GM21360 (cell line): ENCODE measurements around the gene TNFAIP1.

ENCODE experiments used
- ATAC-seq: cut with Tn5 transposase; IDR thresholded peaks from one replicate; pipeline ENCODE4 v1.9.1; 2021; ENCODE audit warnings: mild to moderate bottlenecking, moderate library complexity; ENCODE audit not compliant: unreplicated experiment

The TNFAIP1 gene

DNA sequence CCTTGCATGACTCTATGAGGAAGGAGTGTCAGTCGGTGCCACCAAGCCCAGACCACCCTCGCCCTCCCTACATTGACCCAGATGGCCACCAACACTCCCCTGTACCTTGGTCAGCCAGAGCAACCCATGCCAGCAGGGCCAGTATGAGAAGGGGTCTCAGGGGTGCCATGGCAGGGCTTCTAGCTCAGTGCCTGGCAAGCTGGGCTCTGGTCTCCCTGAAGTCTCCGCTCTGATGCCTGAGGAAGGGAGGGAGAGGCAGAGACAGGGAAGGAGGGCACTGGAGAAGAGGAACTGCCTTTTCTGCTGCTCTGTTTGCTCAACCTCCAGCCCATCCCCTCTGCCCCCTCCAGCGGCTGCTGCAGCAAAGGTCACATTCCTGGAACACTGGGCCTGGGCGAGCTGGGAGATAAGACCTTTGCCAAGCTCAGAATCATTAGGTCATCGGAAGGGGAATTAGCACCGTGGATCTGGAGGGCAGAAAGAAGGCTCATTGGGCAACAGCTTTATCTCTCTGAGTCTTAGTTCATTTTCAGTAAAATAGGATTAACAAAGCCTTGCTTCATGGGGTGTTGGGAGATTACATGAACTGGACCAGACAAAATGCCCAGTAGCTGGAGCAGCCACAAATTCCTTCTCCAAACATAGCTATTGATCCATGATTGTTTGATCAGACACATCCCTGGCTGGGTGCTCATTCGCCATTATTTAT, 34.6 kb downstream of the TNFAIP1 start, which contains the start of gene VTN:
Gene VTN, minus strand, starts transcription at position 273 of the 709 bp plus-strand sequence. Its CDS starts 104 bp downstream, at position 169.
- no peak for ATAC-seq

DNA sequence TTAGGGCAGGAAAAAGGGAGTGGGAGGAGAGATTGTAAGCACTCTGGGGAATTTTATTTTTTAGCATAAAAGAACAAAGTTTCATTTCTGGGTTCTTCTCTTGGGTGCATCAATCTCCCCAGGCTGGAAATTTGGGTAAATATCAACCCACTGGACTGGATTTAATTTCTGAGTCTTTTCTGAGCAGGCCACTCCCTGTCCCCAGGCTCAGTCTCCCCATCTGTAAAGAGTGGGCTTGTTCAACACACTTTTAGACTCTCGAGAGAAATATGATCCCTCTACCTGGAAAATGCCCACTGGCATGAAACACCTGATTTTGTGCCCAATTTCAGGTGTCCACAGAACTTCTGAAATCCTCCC, 35.2 kb downstream of the TNFAIP1 start:
- no peak for ATAC-seq

DNA sequence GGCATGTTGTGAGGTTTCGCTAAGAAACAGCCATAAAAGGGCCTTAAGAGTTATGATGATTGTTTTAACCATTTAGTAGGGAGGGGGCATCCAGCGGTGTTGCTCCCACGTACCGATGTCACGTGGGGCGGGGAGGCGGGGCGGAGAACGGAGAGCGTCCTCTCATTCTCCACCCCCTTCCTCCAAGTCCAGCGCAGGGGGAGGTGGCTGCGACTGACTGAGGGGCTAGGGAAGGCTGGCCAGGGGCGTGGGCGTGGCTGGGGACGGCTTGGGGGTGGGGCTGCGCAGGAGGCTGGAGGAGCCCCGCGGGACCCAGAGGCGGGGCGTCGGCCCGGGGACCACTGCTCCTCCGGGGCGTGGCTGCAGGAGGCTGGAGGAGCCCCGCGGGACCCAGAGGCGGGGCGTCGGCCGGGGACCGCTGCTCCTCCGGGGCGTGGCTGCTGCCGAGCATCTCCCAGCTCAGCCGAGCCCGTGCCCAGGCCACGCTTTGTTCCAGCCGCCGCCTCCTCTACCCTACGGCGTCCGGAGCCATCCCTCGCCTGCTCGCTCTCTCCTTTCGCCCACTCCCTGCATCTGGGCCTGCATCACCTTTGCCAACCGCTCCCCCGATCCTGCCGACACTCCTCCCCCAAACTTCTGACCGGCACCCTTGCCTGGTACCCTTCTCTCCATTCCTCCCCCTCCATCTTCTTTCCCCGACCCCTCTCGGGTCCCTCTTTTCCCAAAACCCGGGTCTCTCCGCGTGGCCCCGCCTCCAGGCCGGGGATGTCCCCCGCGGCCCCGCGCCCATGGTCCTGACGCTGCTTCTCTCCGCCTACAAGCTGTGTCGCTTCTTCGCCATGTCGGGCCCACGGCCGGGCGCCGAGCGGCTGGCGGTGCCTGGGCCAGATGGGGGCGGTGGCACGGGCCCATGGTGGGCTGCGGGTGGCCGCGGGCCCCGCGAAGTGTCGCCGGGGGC, 36.0 kb downstream of the TNFAIP1 start, which contains the start of gene SARM1:
Gene SARM1, plus strand, starts transcription at position 450 of the 958 bp plus-strand sequence. Its CDS starts 339 bp downstream, at position 789.
- ATAC-seq: peak; percentile 75

- peak; percentile 10 for ATAC-seq
Measured at GRCh38 chr17:28372203-28372944, 36.8 kb downstream of the TNFAIP1 start.

DNA sequence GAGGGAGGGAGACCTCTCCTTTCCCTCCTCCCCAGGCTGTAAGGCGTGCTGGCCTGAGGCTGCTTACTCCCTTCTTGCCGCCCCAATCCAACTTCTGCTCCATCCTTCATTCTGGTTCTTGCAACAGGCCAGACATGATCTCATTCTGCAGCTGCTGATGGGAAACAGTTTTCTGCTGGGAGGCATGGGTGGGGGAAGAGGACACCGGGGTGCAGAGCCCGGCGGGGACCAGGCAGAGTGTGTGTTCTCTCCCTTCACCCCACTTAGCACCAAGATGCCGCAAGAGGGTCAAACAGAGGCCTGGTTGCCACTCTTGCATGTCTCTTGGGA, 37.3 kb downstream of the TNFAIP1 start:
- ATAC-seq: no peak

GRCh38 chr17:28379814-28380801, 44.5 kb downstream of the TNFAIP1 start:
- no peak for ATAC-seq

- ATAC-seq: no peak
Measured at GRCh38 chr17:28381141-28381825, 45.7 kb downstream of the TNFAIP1 start.

DNA sequence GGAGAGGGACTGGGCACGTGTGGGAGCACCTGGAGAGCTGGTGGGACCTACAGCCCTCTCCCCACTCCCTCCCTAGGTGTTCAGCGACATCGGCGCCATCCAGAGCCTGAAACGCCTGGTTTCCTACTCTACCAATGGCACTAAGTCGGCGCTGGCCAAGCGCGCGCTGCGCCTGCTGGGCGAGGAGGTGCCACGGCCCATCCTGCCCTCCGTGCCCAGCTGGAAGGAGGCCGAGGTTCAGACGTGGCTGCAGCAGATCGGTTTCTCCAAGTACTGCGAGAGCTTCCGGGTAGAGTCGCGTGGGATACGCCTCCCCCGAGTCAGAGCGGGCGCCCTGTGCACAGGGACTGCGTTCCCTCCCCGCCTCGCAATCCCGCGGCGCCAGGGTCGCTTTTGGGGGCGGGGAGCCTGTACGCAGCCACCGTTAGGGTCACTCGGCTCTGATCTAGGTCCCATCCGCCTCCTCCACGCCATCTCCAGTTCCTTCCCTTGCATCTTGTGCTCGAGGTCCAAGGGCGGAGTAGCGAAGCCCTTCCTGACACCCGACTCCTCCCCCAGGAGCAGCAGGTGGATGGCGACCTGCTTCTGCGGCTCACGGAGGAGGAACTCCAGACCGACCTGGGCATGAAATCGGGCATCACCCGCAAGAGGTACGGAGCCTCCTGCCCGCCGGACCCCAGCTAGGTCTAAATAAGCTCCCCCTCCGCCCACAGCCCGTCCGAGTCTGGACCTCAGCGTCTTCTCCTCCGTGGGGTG, 48.9 kb downstream of the TNFAIP1 start:
- no peak for ATAC-seq

- no peak for ATAC-seq
Measured at GRCh38 chr17:28385037-28385400, 49.5 kb downstream of the TNFAIP1 start.

- ATAC-seq: no peak
Measured at GRCh38 chr17:28385406-28385805, 49.8 kb downstream of the TNFAIP1 start.

- ATAC-seq: no peak
Measured at GRCh38 chr17:28386391-28386790, 50.8 kb downstream of the TNFAIP1 start.

DNA sequence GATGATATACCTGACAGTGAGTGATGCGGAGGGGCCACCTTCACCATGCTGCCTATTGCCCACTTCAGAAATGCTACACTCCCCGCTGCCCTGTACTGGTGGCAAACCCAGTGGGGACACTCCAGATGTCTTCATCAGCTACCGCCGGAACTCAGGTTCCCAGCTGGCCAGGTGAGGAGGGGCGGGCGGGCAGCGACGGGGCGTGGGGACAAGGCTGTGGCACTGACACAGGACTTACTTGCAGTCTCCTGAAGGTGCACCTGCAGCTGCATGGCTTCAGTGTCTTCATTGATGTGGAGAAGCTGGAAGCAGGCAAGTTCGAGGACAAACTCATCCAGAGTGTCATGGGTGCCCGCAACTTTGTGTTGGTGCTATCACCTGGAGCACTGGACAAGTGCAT, 52.5 kb downstream of the TNFAIP1 start:
- ATAC-seq: no peak

DNA sequence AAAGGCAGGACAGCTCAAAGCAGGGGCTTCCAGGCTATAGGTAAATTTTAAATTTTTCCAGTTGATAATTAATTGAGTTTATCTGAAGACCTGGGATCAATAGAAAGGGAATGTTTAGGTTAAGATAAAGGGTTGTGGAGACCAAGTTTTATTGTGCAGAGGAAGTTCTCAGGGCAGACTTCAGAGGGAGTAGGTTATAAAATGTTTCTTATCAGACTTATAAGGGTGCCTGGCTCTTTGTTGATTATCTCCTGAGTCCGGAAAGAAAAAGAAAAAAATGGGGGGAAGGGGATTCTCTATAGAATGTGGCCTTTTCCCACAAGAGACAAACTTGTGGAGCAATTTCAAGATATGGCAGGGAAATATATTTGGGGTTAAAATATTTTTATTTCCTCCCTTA, 54.6 kb downstream of the TNFAIP1 start:
- no peak for ATAC-seq

DNA sequence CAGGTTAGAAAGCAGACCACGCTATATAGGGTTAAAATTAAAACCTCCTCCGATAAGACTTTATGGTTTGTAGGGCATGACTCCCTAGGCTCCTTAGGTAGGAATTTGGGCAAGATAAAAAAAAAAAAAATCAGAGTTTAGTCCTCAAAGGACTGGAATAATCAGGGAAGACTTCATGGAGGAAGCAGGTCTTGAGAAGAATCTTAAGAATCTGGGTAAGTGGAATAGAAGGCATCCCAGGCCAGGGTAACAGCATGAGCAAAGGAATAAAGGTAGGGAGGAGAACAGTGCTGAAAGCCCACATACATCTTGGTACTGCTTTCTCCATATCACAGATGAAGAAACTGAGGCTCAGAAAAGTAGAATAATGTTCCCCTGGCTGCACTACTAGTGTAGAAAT, 55.0 kb downstream of the TNFAIP1 start:
- no peak for ATAC-seq

DNA sequence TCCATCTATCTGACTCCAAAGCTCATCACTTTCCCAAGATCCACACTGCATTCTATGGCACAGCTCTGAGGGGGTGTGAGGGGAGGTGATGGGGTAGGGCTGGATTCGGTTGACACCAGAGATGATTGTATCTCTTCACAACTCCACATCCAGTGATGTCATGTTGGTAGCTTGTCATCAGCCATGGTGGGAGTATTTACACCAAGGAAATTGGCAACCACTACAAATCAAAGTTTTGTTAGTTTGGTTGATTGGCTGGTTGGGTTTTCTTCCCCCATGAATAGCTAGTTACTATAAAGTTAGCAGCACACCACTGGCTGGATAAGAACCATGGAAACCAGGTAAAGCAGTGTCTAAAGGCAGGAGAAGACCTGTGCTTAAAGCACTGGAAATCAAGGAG, 55.4 kb downstream of the TNFAIP1 start:
- no peak for ATAC-seq

DNA sequence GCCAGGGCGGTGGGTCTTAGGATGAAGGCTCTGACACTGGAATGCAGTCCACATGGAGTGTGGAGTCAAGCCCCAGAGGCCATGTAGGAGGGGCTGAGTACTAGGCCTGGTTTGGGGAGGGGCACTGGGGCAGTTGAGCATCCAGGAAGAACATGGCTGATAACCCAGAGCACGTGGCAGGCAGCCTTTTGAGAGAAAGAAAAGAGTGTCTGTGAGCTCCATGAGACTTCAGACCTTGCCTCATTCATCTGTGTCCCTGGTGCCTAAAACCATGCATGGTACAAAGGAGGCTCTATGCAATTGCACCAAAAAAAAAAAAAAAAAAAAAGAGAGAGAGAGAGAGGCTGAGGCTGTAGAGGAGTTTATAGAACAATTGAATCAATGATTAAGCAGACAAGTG, 55.8 kb downstream of the TNFAIP1 start:
- no peak for ATAC-seq

DNA sequence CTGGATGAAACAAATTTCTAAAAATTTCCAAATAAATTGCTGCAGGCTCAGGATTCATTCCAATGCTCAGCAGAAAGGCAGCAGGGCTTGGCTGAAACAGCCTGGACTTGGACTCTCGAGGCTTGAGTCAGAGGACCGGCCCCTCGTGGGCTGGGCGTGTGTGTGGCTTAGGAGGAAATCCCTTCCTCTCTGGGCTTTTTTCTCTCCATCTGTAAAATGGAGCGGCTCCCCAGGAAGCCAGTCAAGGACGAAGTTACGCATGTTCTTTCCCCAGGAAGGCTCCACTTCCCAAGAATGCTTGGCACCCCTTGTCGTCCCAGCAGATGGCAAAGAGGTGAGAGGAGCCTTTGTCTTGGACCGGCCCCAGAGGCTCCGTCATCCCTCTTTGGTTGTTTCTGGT, 56.9 kb downstream of the TNFAIP1 start:
- ATAC-seq: no peak

DNA sequence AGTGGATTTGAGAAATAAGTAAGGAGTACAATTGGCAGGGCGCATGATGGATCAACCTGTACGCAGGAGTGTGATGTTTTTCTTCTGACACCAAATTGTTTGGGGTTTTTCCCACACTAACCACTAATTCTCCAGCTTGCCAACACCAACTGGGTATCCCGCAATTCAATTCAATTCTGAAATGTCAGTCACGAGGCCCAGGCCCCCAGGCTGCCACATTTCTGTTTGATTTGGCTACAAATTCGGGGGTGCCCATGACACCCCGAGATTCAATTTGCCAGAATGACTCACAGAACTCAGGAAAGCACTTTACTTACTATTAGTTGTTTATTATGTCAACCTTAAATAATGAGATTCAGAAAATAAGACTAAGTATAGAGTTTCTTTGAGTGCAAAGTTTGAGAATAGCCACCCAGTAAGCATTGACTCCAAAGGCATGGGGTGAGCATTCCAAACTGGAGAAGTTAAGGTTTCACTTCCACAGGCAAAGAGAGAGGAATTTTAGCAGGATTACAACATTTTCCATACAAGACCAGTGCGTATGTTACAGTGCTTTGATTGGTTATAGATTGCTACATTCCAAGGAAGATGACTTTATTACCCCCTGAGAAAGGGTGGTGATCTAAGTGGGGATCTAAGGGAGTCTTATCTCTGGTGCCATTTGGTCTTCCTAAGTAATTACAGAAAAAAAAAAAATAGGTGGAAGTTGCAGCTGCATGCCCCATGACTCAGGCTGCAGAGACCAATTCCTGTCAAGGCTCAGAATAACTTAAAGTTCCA, 59.0 kb downstream of the TNFAIP1 start:
- ATAC-seq: no peak
